GM18511 (cell line): Measurements from ENCODE around the gene ARID2.
A peak's percentile ranks its signal among the peaks of the same experiment; 100 is the strongest.

Source experiments
- ATAC-seq: cut with Tn5 transposase; IDR thresholded peaks from one replicate; pipeline ENCODE4 v1.9.1; 2021; ENCODE audit warnings: mild to moderate bottlenecking, moderate library complexity; ENCODE audit not compliant: unreplicated experiment

ARID2 gene

DNA sequence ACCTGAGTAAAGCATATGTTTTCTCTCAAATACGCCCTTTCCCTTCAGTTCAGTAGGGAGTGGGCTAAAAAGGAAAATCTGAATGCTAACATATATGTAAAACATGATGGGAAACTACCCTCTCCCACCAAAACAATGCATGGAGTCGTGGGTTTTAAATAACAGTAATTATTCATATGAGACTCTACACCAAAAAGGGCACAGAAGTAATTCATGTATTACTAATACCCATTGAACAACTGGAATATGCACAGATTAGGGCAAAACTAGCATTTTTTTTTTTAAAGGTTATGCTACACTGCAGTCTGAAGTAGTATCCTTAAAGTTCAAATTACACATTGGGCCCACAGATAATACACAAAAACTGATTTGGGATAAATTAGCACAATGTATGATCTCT lies 8.1 kb upstream of the ARID2 start:
- no peak for ATAC-seq

GRCh38 chr12:45721954-45722353 lies 7.6 kb upstream of the ARID2 start:
- ATAC-seq: no peak

DNA sequence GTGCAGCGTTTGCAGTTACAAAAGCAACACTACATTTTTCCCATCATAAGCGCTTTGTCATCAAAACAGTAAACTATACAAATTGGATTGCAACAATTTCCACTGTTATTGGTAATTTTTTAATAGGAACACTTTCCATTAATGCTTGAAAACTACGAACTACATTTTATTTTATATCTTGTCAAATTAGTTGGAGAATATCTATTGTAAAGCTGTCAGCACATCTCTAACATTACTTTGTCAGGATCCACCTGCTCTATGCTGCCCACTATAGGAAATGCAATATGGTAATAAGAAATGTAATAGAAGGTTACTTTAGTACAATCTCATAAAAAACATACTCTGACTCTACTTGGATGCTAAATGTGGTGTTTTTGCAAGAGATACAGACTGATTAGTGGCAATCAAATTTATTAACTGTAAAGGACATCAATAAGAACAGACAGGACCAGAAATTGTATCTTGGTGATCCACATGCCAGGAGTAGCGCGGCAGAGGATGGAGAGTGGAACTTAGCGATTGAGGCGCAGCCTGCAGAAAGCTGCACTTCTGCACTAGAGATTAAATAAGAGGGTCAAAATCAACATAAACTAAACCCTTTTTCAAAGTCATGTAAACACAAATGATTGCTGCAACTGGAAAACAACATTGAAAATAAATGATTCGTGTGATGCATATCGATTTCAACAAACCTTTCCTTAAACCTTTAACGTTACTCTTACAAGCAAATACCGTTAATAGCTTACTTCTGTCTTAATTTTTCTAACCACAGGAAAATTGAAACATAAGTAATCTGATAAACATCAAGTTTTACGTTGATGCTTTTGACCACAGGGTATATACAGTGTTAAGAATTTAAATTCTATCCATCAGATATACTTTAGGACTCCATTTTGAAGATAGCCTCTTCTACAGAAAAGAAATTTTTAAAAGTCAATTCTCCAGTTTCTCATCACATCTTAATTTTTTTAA lies 3.6 kb upstream of the ARID2 start:
- no peak for ATAC-seq

DNA sequence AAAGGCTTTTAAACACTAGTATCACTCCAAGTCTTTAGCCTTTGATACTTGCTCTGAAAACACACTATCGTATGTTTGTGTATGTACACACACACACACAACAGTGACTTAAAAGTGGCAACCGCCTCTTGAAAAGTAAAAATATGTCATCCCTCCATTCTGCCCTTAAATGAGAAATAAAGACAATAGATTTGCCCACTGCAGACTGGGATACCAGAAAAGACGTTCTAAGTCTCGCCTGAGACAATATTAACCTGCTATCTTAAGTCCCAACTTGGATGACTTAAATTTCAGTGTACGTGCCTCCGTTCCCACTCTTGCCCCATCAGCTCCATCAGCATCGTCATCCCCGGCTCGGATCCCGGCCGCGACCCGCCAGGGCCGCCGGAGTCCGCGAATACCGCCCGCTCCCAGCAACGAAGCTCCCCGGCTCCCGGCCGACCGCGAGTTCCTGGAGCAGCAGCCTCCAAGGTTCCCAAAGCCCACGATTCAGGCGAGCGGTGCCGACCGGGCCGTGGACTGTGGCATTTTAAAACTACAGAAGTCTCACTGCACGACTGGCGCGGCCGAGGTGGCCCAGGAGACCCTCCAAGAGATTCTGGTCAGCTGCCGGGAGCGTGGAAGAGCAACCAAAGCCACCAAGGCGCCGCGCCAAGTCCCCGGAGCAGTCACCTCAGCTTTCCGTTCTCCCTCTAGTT lies 2.8 kb upstream of the ARID2 start:
- no peak for ATAC-seq

DNA sequence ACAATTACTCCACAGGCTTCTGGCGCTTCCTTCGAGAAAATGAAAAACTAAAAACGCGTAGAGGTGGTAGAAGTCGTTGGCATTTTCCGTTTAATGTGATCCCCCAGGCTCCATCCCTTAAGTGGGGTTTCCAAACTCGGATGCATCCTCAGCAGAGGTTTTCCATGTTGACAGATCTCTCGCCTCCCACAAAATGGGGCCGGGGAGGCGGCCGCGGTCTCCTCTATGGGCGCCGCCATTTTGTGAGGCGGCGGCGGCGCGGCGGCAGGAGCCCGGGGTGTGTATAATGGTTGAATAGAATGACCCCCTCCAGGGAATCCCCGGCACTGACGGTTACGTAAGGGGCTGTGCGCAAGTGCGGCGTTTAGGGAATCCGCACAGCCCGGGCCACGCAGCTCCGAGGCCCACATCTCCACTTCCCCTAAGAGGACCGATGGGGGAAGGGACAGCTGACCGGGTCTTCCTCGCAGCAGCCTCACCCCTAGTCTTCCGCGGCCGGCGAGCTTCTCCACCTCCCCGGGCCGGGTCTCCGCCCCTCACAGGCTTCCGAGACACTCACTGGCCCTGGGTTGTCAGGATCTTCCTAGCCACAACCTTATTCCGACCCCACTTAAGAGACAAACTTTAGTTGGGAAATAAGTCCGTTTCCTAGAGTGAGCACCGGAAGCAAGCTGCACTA lies 2.1 kb upstream of the ARID2 start:
- ATAC-seq: peak; percentile 52

DNA sequence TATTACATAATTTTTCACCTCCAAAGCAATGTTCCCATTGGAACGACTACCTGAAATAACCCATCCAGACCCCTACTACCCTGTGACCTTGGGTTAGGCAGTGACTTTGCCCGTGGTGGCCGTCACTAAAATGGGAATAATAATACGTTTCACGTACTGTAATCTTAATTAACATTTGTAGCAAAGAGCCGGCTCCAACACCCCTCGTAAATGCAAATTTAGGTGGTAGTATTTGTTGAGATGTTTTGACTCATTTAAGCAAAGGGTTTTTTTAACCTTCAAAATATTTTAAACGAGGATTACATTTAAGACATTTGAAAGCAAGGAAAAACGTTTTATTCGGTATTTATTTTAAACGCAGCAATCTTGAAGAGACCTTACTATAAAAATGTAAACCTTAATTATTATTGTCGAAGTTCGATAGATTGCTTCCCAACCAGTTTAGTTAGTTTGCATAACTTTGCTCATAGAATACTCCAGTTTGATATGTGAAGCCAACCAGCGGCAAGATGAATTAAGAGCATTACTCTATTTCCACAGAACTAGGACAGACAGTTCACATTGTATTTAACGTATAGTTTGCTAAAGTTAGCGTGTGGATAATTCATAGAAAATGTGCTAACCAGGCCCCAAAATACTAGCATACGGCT lies 1.4 kb upstream of the ARID2 start:
- ATAC-seq: no peak

DNA sequence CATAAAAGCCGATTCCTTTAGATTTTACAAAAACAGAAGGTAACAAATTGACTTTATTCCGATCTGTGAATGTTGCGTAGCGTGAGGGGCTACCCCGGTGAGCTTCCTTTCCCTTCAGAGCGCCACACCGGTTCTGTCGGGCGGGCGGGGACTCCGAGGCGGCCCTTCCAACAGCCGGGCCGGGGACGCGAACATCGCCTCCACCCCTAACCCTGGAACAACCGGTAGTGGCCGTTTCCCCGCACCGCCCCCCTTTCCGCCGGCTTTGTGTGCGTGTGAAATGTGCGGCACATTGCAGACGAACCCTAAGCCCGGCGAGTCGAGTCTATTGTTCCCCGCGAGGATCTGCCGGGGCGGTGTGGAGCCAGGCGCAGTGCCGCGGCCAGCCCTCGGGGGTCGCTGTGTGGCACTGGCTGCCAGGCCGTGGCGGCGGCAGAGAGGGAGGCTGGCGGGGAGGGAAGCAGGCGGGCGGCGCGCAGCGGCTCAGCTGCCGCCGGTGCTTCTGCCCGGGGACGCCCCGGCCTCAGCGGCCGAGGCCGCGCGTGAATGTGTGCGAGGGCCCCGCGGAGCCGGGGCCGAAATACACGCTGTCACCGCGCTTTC lies 775 bp upstream of the ARID2 start:
- peak; percentile 56 for ATAC-seq

GRCh38 chr12:45730084-45730347 lies 510 bp downstream of the ARID2 start:
- no peak for ATAC-seq

DNA sequence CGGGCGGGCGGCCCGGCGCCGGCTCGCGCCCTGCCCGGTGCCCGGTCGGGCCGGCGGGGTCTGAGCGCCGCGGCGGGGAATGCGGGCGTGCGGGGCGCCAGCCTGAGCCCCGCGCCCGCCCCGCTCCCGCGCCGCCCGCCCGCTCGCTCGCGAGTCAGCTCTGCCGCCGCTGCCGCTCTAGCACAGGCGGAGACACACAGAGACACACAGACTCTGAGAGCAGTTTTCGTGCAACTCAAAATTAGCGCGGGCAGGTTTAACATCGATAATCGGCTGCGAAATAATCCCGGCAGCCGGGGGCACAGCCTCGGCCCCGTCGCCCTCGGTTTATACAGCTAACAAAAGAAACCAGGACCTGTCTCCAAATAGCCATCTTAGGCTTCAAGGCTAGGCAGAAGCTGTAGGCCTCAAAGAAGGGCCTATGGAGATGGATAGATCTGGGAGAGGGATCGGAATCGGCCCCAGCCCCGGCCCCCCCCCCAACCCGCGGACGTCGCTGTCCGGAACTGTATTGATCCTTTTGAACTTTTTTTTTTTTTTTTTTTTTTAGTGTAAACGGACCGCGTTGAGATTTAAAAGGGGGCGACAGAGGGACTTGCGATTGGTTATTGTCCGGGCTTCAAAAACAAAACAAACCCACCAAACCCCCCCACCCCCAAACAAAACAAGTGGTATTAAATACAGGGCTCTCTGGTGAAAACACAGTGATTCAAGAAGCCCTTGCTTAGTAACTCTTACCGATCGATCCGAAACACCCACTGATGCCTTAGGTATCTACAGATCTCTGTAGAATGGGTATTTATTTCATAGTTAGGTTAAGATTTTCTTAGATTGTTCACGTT lies 1.1 kb downstream of the ARID2 start:
- ATAC-seq: no peak

GRCh38 chr12:45731190-45731775 lies 1.8 kb downstream of the ARID2 start:
- ATAC-seq: no peak

- ATAC-seq: no peak
Measured at GRCh38 chr12:45732250-45732649, 2.7 kb downstream of the ARID2 start.

DNA sequence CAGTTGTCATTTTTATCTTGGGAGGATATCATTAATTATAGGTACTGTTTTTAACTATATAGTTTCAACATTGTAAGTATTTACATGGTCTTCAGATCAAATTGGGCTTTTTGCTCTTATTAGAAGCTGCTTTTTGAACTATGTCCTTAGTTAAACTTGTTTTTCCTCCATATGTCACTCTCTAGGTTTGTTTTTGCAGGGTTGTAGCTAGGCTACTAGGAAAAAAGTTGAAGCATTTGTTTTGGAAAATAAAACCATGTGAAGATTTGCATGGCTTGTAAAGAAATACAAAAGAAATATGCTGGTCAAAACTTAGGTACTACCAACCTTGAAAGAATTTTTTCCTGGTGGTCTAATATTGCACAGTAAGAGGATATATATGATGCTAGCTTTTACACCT lies 3.4 kb downstream of the ARID2 start:
- ATAC-seq: no peak

- ATAC-seq: no peak
Measured at GRCh38 chr12:45737638-45738037, 8.1 kb downstream of the ARID2 start.

DNA sequence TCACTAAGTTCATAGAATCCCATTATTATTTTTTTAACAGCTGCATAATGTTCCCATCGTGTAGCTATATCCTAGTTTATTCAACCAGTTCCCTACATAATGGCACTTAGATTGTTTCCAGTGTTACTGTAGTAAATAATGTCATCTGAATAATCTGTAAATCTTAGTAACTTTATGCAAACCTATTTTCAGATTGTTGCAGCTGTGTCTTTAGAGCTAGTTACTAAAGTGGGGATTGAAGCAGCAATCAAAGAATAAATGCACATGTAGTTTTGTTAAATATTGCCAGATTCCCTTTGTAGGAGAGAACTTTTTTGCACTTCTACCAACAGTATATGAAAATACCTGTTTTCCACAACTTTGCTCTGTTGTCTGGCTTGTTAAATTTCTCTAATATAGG lies 13.1 kb downstream of the ARID2 start:
- ATAC-seq: no peak

- ATAC-seq: no peak
Measured at GRCh38 chr12:45743247-45743646, 13.7 kb downstream of the ARID2 start.

DNA sequence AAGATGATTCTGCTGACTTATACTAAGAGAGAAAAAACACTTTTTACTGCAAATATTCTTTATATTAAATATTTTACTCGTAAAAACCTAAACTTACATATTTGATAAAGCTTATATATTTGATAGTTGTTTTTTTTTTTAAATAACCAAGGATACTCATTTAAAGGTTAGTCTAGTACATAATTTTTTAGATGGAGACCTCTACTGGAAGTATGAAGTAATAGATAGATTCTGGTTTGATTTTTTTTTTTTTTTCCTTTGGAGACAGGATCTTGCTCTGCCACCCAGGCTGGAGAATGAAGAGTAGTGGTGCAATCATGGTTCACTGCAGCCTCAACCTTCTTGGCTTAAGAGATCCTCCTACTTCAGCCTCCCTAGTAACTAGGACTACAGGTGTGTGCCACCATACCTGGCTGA lies 16.4 kb downstream of the ARID2 start:
- ATAC-seq: no peak

DNA sequence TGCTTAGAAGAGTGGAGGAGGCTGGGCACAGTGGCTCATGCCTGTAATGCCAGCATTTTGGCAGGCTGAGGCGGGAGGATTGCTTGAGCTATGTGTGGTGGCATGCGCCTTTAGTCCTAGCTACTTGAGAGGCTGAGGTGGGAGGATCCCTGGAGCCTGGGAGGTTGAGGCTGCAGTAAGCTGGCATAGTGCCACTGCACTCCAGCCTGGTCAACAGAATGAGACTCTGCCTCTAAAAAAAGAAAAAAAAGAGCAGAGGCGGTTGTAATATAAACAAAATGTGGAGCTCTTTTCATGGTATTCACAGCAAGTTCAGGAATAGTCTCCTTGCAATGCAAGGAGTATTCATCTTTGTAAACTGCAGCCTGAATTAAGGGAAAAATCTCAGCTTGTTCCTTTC lies 27.2 kb downstream of the ARID2 start:
- no peak for ATAC-seq

DNA sequence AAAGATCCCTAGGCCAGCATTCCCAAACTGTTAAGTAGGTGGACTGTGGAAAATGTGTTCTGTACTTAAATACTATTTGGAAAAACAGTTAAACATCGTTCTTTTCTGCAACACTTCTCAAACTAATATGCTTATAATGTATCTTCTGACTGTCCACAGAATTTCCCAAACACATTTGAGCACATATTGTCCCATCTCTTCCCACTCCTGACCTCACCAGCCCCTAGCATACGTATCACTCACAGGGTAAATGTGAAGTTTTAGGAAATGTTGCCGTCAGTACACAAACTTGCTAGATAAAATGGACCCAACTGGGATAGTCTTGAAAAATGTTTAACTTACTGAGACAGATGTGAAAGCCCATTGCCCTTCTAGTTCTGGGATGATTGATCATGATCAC lies 27.7 kb downstream of the ARID2 start:
- no peak for ATAC-seq

DNA sequence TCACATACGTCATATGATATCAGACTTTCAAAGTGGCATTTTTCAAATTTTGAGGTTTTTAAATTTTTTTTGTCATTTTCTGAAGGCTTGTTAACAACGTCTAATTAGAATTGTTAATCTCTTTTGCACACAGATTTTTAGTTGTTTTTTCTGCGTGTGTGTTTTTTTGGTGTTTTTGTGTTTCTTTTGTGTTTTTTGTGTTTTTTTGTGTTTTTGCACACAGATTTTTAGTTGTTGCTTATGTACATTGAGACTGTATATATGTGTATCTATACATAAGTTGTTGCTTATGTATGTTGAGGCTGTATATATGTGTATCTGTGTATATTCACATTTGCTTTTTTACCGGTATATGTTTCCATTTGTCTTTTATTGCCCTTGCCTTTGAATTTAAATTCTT lies 30.8 kb downstream of the ARID2 start:
- no peak for ATAC-seq
